Body of pancreas (tissue), 4 donors: Measurements from ENCODE around the gene CISD1.

ENCODE experiments used
- CTCF ChIP-seq, 7 experiments: fragments of 450-650 bp in 4 of 7; fragments of 200-600 bp in 3 of 7; sonication (generic) in 3 of 7; IDR thresholded peaks; one replicate each; pipeline ENCODE4 v1.5.1; 2016 to 2019; ENCODE audit warnings: antibody characterized with exemption in 7 of 7
- POLR2A ChIP-seq, 3 donors: fragments of 450-650 bp; IDR thresholded peaks; one replicate each; pipeline ENCODE4 v1.6.1; 2016; ENCODE audit warnings: antibody characterized with exemption in 3 of 3, mild to moderate bottlenecking in 2 of 3

DNA sequence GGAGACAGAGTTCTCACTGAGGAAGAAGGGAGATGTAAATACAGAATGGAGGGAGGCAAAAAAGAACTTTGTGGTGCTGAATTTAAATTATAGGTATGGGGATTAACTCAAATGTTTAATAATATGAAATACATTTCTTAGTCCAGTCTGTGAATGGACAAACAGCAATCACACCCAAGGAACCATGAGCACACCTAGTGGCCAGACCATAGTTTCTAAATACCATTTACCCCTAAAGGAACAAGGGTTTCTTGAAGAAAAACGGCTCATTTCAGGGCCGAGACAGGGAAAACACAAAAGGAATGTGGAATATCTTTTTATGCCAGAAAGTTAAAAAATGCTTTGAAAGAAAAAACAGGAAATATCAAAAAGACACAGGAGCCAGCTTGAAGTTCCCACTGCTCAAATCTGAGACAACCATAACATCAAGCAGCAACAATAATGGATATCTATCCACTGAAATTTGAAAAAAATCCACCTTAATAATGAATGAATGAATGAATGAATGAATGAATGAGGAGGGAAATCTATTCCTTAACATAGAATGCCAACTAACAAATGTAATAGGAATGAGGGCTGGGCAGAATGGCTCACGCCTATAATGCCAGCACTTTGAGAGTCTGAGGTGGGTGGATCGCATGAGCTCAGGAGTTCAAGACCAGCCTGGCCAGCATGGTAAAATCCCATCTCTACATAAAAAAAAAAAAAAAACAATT lies 9.8 kb upstream of the CISD1 start:
- TF ChIP-seq CTCF (IDR thresholded peaks at IDR 0.05): no peak
- TF ChIP-seq POLR2A (IDR thresholded peaks at IDR 0.05): no peak
